Thyroid gland (tissue), 4 donors: ENCODE results near the gene KRT39.

ENCODE experiments used
- POLR2A ChIP-seq, 2 donors: fragments of 450-650 bp; IDR thresholded peaks; one replicate each; pipeline ENCODE4 v1.6.1; 2017; ENCODE audit warnings: antibody characterized with exemption in 2 of 2, mild to moderate bottlenecking in 2 of 2, moderate library complexity in 1 of 2
- TF ChIP-seq, protein P1 (sequence below), 6 experiments: fragments of 200-600 bp in 3 of 6; fragments of 450-650 bp in 3 of 6; sonication (generic) in 3 of 6; IDR thresholded peaks; one replicate each; pipeline ENCODE4 v1.5.1; 2016 to 2019; ENCODE audit warnings: antibody characterized with exemption in 6 of 6, mild to moderate bottlenecking in 2 of 6, inconsistent platforms in 1 of 6, moderate library complexity in 1 of 6

DNA sequence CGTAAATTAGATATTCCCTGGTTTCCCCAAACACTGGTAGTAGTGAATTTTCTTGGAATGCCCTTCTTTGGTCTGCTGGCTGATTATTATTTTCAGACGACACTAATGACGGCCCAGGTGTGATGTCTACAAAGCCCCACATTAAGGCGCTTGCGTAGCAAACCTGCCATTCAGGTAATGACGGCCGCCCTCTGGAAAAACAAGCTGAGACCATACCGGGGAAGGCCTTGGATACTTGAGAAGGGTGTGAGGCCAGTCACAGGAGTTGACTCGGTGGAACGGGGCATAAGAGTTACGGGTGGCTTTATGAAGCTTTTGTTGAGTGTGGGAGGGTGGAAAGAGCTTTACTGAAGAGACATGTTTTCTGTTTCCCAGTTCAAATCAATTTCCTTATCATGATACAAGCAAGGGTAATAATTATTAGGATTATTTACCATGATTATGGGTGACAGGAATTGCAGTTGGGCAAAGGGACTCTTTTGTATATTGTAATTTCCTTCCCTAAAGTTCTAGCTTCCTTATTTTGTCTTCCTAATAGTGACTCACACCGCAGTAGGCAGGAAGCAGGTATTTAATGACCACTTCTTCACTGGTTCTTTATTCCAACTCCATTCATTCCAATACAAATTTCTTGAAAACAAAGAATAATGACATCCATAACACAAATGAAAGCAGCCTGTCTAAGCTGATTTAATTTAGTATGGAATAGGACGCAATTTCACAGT is 54.1 kb downstream of the KRT39 start:
- TF ChIP-seq, protein P1, sequence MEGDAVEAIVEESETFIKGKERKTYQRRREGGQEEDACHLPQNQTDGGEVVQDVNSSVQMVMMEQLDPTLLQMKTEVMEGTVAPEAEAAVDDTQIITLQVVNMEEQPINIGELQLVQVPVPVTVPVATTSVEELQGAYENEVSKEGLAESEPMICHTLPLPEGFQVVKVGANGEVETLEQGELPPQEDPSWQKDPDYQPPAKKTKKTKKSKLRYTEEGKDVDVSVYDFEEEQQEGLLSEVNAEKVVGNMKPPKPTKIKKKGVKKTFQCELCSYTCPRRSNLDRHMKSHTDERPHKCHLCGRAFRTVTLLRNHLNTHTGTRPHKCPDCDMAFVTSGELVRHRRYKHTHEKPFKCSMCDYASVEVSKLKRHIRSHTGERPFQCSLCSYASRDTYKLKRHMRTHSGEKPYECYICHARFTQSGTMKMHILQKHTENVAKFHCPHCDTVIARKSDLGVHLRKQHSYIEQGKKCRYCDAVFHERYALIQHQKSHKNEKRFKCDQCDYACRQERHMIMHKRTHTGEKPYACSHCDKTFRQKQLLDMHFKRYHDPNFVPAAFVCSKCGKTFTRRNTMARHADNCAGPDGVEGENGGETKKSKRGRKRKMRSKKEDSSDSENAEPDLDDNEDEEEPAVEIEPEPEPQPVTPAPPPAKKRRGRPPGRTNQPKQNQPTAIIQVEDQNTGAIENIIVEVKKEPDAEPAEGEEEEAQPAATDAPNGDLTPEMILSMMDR (IDR thresholded peaks at IDR 0.05) = no peak
- no peak for TF ChIP-seq POLR2A (IDR thresholded peaks at IDR 0.05)
